Fibroblast of the conjunctiva (primary cell): Measurements from ENCODE around the gene AGAP1.

ENCODE experiments used
- DNase-seq: peaks from one replicate; pipeline ENCODE4 v3.0.0-alpha.2; 2010; ENCODE audit warnings: low read depth

Gene AGAP1

DNA sequence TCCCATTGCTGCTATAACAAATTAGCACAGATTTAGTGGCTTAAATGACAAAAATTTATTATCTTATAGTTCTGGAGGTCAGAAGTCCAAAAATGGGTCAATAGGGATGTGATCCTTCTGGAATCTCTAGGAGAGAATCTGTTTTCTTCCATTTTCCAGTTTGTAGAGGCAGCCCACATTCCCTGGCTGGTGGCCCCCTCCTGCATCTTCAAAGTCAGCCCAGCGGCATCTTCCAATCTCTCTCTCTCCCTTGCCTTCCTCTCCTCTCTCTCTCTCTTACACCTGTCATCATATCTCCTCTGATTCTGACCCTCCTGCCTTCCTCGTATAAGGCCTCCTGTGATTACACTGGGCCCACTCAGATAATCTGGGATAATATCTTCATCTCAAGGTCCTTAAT is 3.9 kb upstream of the AGAP1 start:
- no peak for DNase-seq

DNA sequence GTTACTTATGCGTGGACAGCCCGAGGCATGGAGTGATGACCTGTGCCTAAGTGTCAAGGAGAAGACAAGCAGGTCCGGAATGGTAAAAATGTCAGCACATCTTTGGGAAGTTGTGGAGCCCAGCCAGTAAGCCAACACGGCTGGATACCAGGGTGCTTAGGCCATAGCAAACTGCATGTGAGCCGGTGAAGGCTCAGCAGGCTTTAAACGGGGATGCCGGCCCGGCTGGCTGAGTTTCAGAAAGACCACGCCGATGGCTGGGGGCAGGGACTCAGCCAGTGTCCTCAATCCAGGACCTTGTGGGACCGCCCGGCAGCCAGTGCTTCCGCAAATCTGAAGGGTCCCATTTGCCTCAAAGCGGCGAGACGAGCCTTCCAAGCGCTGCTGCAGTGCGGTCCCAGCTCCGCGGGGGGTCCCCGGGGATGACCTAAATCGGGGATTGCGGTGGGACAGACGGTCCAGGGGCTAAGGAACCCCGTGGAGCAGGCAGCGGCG is 946 bp upstream of the AGAP1 start:
- DNase-seq = no peak

DNA sequence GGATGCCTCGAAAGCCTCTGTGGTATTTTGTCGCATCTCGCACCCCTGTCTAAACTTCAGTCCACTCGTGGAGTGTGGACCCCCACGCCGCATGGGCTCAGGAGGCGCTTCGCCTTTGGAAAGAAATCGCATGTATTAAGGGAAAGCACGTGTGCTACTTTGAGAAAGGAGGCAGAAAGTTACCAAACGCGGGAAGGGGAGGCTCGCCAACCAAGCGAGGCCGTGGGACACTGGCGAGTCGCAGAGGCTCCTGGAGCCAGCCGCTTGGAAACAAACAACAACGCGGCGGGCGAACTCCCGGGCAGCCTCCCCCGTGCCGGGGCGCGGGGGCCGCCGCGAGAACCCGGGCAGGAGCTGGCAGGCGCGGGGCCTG is 455 bp upstream of the AGAP1 start:
- DNase-seq = no peak

DNA sequence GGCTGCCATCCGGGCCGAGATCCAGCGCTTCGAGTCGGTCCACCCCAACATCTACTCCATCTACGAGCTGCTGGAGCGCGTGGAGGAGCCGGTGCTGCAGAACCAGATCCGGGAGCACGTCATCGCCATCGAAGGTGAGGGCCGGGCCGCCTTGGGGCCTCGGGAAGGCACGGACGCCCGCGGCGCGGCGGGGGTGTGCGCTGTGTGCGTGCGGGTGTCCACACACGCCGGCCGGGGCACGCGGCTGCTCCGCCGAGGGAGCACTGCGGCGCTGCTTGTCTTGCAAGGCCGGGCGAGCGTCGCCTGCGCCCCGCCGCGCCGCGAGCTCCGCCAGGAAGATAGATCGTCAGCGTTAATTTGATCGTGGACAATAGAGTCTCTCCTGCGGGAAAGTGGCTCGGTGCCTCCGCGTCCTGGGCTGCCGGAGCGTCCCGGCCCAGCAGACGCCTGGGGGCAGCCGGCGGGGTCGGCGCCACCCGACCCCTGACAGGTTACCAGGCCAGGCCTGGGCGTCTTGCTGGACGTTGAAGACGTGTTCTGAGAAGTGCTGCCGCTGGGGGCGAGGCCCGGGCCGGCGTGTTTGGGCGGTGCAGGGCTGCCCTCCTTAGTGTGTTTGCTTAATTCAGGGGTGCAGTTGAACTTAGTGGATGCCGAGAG is 1.0 kb downstream of the AGAP1 start:
- DNase-seq = no peak

DNA sequence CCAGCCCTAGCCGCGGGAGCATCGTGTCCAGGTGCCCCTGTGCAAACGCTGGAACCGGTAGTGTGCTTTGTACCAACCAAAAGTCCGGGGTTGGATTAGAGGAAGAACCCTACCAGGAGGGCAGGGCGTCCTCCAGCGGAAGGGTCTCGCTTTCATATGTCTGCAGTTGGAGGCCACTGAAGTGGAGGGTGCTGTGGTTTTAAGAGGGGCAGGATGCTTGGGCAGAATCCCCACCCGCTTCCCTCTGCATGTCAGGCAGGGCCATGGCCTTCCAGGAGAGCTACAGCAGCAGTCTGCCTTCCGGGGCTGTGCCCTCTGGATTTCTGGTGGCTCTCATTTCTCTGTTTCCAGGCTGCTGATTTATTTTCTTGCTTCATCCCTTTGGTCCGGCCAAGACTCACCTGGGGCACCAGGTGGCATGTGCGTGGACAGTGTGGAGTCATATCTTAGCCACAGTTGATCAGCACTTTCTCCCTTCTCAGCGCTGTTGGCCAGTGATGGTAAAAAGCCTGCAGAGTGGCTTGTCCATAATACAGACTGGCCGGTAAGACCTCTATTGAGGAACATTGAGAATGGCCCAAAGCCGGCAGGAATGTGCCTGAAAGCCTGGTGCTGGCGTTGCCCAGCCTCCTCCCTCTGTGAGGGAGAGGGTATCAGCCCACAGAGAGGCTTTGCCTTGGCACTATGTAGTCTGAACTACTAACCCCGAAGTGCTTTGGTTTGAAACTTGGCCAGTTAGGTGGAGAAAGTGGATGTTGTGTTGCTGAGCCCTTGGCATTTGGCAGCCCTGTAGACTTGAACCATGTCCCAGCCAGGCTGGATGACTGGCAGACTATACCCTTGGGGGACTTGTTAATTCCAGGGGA is 1.8 kb downstream of the AGAP1 start:
- no peak for DNase-seq

DNA sequence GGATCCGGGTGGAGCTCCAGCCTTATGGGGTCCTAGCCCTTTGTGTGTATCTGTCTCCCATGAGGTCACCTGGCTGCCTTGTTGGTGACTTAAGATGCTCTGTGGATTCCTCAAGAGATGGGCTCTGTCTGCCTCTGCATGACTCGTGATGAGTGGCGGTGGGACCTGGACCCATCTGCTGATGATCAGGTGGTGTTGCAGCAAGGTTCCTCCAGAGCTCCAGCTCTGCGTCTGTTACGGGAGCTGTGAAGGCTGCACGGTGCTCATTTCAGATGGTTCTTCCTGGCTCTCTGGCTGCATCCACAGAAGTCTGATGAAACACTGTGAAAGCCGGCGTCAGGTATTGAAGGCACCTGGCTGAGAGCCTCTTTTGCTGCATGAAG is 2.4 kb downstream of the AGAP1 start:
- DNase-seq = no peak

DNA sequence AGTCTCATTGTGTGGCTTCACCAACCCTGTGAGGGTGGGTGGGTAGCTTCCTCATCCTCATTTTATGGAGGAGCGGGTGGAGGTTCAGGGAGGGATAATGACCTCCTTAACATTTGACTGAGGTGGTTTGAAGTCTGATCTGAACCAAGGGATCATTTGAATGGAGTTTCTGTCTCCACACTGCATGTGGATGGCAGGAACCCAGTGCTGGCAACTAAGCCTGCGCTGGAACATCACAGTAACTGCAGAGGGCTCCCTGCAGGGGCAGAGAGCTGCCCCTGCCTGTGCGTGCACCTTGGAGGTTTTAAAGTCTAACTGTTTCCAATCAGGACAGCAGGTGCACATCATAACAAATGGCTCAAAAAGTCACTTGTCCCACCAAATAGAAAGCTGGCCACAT is 3.3 kb downstream of the AGAP1 start:
- DNase-seq = no peak

DNA sequence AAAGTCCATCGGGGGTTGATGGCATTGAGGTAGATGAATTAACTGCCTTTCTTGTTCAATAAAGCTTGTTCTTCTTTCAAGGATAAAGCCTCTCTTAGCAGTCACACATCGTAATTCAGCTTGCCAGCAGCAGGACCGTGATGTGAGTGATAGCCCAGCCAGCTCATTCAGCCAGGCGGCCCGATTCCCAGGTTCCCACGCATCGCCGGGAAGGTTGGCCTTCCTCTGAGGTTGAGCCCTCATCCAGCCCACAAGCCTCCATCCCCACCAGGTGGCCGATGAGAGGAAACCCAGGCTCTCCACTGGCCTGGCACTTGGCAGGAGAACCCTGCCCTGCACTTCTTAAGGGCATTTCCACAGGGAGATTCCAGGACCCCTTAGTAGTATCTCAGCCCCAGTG is 4.7 kb downstream of the AGAP1 start:
- no peak for DNase-seq

DNA sequence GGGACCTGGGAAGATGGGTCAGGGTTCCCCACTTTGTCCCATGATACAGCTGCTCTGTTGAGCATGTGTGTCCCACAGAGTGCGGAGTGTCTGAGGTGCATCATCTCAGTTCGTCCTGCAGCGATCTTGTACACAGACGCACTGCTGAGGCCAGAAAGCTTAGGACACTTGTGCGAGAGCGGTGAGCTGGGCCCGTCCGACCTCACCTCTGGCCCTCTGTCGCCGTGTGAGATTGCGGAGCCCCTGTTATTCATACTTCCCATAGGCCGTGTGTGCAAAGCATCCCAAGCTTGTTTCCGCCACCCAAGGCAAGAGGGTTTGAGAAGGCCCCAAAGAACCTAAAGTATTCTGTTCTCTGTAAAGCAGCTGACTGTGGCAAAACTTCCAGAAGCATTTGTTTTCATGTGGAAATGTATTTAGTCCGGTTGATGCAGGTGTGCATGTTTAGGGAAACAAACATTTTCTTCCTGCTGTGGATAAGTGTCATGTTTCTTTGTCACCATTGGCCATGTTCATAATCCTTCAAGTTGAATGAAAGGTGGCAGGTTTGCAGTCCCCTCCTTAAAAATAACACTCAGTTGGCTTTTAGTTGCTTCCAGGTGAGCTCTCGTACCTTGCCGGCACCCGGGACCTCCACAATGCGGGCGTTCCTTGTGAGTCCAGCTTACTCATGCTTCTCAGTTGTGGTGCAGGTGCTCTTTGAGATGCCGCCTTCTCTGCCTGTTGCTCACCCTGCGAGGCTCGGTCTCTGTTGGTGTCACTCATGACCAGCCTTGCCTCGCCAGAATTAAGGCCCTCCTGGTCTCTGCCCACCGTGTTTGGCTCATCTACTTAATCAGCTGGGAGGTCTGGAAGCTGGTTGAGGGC is 5.3 kb downstream of the AGAP1 start:
- DNase-seq = no peak

DNA sequence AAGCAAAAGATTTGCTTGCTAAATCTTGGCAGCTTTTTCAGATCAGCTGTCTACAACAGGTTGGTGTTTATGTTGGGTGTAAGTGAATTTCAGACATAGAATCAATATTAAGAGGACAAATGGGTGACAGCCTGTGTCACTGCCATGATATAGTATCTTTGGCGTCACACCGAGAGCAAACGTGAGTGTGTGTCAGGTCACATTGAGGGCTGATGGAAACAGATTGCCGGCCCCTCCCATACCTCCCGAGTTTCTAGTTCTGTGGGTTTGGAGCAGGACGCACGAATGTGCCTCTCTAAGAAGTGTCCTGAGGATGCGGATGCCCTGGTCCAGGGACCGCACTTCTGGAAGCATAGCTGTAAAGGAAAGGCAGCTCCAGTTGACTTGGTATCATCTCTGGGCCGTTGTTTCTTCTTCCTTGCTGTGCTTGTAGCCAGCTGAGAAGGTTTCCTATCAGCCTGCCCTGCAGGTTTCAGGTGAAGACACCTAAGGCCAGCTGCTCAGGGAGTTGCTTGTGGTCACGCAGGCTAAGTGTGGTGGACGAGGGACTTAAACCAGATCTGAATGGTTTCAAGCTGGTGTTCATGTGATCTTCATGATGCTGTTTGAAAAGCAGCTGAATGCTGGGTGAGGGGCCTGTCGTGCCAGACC is 6.4 kb downstream of the AGAP1 start:
- DNase-seq = no peak

DNA sequence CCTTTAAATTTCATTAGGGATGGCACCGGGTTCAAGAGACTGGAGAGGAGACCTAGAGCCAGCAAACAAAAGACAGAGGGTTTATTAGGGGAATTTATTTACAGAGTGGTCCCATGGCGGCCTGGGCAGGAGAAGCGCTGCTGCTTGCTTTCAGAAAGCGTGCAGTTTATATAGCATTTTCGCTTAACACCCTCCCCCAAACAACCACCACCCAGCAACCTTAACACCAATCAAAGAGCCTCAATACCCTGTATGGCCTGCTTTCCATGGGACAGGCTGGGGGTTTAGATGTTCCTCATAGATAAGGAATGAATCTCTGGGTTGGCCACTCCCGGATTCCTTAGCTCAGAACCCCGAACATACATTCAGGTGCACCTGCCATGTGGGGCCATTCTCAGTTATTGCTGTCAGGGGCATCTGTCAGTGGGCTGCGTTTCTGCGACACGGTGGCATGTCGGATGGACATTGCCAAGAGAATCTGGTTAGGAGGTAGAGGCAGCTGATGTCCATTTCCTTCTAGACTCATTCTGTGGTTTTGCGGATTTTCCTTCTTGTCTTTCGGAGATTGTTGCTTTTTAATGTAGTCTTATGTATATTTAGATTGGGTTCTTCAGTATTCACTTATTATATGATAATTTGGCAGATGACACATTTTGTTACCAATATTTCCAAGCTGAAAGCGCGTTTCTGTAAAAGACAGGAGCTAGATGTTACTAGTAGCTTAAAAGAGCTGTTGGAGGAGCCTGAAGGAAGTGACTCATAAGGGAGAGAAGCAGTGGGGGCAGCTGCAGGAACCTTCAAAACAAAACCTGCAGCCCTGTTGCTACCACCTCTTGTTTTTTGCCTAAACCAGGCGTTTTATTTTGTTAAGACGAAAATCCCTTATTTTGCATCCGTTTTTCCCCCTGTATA is 7.2 kb downstream of the AGAP1 start:
- no peak for DNase-seq

DNA sequence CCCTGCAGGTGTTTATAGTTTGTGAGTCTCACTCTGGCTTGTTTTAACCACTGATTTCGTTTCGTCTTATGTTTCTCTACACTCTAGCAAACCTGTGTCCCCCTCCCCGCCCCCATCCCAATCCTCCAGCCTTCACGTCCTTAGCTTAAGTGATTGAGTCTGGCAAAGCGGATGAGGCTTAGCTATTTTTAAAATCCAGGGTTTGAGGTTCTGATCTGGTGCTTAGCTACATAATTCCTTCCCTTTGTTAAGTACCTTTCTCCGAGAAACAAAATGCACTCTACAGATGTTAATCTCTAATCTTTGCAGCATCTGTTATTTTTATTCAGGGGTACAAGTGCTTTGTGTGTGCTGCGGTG is 7.8 kb downstream of the AGAP1 start:
- no peak for DNase-seq

DNA sequence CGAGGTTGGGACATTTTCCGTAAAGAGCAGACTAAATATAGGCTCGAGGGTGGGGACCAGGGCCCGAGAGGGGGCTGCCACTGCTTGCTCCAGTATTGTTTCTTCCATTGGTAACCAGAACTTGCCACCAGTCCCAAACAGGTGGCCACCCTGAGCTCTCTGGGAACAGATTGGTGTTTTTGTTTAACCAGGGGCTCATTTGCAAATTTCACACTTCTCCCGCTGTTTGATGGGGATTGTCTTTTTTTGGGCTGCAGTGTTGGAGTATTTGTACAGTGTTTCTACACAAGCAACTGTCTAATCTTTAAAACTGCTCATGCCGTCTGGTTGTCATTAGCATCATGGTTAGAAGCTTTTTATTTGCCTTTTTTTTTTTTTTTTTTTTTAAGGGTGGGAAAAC is 8.5 kb downstream of the AGAP1 start:
- no peak for DNase-seq

DNA sequence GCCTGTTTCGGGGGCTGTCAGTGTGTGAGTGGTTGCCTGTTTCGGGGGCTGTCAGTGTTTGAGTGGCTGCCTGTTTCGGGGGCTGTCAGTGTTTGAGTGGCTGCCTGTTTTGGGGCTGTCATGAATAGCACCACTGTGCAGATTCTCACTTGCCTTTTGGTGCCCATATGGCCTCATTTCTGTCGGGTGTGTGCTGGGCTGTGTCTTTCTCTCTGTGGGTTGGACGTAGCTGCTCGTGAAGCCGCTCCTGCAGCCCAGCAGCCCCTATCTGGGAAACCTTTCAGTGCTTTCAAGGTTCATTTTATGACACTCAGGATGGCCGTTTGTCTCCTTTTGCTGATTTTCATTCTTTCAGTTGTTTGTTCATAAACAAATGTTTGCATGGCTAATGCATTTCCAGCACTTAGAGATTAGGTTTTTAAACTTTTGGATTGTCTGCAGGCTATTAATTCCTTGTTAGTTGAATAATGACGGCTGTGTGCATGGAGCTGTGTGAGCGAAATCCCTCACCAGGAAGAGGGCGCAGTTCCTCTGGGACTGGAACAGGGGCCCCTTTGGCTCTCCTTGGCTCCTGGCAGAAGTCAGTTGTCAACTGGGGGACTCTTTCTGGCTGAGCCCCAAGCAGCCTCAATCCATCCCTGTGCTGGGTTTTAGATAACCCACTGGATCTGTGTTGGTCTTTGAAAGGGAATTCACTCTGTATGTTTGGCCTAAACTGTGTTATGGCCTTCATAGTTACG is 10.8 kb downstream of the AGAP1 start:
- no peak for DNase-seq

DNA sequence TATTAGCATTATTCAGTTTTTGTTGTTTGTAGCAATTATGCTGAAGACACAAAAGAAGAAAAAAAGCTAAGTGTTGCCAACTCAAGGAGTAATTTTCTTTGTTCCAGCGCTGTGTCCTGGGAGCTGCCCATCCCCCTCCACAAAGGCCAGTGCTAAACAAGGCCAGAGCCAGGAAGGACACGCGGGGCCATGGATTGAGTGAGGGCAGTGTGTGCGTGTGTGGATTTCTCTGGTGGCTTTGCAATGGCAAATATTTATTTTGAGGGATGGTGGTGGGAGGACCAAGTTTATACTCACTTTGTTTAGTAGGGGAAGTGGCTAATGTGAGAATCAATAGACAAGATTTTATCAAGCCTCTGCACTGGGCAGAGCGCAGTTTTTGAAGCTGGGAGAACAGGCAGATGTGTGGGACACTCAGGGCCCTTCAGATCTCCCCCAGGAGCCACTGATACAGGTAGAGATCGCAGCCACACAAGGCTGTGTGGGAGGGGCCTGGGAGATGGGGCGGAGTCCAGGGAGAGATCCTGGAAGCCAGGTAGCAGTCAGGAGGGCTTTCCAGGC is 11.4 kb downstream of the AGAP1 start:
- no peak for DNase-seq

DNA sequence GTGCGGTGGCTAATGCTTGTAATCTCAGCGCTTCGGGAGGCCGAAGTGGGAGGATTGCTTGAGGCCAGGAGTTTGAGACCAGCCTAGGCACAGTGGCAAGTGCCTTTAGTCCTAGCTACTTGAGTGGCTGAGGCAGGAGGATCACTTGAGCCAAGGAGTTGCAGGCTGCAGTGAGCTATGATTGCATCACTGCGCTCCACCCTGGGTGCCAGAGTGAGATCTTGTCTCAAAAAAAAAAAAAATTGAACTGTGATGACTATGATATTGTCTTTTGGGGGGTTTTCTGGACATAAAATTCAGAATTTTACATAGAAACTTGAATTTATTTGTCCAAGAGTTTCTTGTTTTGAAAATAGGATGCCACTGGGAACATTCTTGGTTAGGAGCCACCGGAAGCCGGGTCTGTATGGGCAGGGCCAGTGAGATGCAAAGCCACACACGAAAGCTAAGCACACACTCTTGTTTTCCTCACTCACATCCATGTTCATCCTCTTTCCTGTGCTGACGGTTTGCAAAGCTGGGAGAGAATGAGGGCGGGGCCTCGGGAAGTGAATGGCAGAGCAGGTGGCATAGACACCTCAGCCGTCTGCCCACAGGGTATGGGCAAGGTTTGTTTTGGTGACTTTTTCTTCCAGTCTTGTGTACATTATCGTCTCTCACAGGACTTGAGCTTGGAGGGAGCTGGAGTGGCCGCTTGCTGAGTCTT is 12.6 kb downstream of the AGAP1 start:
- no peak for DNase-seq

DNA sequence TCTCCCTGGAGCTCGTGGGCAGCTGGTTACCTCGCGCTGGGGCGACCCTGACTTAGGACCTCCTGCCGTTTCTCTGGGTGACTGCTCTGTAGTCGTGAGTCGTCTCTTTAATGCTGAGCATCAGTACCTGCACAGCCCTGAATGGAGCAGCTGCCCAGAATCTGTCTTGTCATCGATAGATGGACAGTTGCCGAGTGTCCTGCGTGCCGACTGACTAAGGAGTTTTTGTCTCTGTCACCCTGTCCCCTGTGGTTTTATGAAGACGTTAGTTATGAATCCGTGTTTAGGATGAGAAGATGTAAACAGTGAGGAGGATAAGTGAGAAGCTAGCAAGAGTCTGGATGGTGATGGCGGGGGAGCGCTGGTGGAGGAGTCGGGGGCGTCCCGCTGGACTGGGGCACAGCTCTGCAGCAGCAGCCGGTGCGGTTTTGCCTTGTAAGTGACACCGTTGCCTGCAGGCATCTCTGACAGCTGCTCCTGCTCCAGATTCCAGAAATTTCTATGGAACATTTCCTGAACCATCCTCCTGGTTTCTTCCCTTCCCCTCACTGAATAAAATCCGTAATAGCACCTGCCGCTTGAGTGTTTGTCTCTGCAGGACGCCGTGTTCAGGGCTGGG is 13.3 kb downstream of the AGAP1 start:
- DNase-seq = no peak

DNA sequence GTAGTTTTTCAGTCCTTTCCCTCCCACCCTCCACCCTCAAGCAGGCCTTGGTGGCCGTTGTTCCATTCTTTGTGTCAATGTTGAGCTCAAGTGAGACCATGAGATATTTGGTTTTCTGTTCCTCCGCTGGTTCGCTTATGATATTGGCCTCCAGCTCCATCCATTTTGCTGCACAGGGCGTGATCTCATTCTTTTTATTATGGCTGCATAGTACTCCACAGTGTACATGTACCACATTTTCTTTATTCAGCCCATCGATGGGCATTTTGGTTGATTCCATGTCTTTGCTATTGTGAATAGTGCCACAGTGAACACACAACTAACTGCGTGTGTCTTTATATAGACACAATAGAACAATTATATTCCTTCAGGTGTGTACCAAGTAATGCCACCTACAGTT is 14.1 kb downstream of the AGAP1 start:
- no peak for DNase-seq
